Right cardiac atrium (tissue), 5 donors: ENCODE data around the gene CELF4. TPM values are rescaled to one million over a fixed set of nuclear protein-coding genes. Genes with fewer than 3 reads are reported as not detected.

ENCODE experiments used
- ATAC-seq, 2 donors: fragments of 200-7000 bp; cut with Tn5 transposase; one replicate each; pipeline versions ENCODE4 v1.8.0 to v1.9.1; 2020; ENCODE audit warnings: moderate library complexity in 2 of 2, mild to moderate bottlenecking in 1 of 2
- DNase-seq, 3 donors: peaks; one replicate each; pipeline ENCODE4 v3.0.0-alpha.2; 2020
- H3K27ac ChIP-seq: one replicate; pipeline ENCODE4 v1.5.1; 2013; ENCODE audit warnings: mild to moderate bottlenecking, low read length, control low read depth, moderate library complexity
- H3K27me3 ChIP-seq: one replicate; pipeline ENCODE4 v1.6.1; 2013; ENCODE audit not compliant: control insufficient read depth, insufficient read depth
- H3K4me1 ChIP-seq: one replicate; pipeline ENCODE4 v1.6.1; 2013; ENCODE audit warnings: low read length; ENCODE audit not compliant: control insufficient read depth, insufficient read depth
- H3K4me3 ChIP-seq: one replicate; pipeline ENCODE4 v1.5.1; 2013; ENCODE audit warnings: low read length, control low read depth
- H3K9me3 ChIP-seq: one replicate; pipeline ENCODE4 v1.6.1; 2013; ENCODE audit warnings: low read length; ENCODE audit not compliant: control insufficient read depth
- WGBS: extraction: QIAGEN DNeasy Blood & Tissue Kit; methylation state at CpG from one replicate; pipeline ENCODE4 v1.1.7; 2013; 5-methylcytosine and 5-hydroxymethylcytosine counted together
- intact Hi-C, 4 donors: fragments of 100-400 bp; cut with DNase I; formaldehyde crosslinking; loops; one replicate each; pipeline versions ENCODE4 v1.11.0 to v1.14.0; 2022 to 2023
- polyA plus RNA-seq: library from polyadenylated mRNA; stranded (reverse); fragments of 200-250 nt; gene quantifications from one replicate; pipeline ENCODE4 v1.2.3, GENCODE V29; 2013
- total RNA-seq, 4 donors: library from RNA; stranded (reverse); fragmentation: NEBNext Ultra II Directional; extraction: Animal tissue kit (Norgen Biotek cat#: 25700); gene quantifications; one replicate each; pipeline ENCODE4 v1.2.1, GENCODE V29; 2021
- donor health status: healthy with polysubstance abuse.
- donor health status: DM: no; HTN: yes; CAD: no.
- donor health status: DM: no; HTN: no; CAD: no.
- donor health status: DM: no; HTN: yes; CAD: no; lungs with severe emphysema.
- donor health status: DM: yes; HTN: yes; CAD: no.

The CELF4 gene
- total and polyA plus RNA-seq, 5 donors, result 0.79 to 1.4 (median 1.1) TPM

GRCh38 chr18:37225279-37225678, 340.3 kb downstream of the CELF4 start:
- ATAC-seq, result no peak
- no peaks in the 10 kb centered on the region for H3K27me3 ChIP-seq
- 72% methylated on average over 4 of the region's 4 CpGs for WGBS
- no peaks in the 10 kb centered on the region for H3K4me1 ChIP-seq
- H3K4me3 ChIP-seq, result no peak overlapping the region
- no peak overlapping the region for H3K27ac ChIP-seq
- no peak for DNase-seq
- H3K9me3 ChIP-seq, result no peaks in the 10 kb centered on the region
- intact Hi-C loops, result no loop called here

DNA sequence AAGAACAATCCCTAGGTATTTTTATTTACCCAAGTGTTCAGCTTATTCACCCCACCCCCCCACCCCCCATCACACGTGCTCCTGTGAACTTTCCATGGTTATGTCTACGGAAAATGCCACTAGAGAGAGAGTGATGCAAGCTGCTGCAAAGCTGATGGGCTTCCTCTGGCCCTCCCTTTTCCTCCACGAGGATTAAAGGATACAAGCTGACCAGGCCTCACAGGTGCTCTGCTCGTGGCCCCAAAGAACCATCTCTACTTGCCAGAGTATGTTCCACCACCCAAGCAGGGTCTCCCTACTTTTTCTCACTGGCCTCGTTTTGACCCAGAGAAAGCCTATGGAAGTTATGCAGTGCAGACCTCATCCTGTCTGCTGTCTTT, 342.6 kb downstream of the CELF4 start:
- intact Hi-C loops, result no loop called here
- no peak for DNase-seq
- Histone ChIP-seq H3K9me3 (no peaks in the 10 kb centered on the region), H3K27me3 (no peaks in the 10 kb centered on the region), H3K4me3 (no peak overlapping the region), H3K4me1 (no peaks in the 10 kb centered on the region), H3K27ac (no peak overlapping the region)
- 73% methylated on average over 5 of the region's 5 CpGs for WGBS
- ATAC-seq, result no peak

DNA sequence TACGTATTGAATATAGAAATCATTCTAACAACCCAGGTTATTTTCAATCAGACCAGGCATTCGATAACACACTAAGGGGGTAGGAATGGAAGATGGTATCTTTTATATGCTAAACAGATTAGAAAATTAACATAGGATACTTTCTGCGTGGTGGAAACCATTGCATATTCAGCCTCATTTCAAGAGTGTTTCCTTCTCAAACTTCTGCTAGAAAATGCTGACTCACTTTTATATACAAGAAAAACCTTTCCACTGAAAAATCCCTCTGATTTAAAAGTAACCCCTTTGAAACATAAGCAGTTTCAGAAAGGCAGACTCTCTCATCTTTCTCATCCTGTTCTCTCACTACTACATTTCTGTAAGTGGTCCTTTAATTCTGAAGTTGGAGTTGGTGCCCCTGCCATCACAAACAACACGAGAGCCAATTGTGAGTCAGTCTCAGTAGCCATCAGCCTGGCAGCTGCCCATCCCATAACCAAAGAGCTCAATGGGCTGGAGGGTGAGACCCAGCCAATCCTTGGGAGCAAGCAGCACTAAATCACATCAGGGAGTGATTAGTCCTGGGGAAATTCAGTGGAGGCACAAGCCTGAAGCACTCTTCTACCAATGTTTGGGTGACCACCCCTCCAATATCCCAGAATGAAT, 343.1 kb downstream of the CELF4 start:
- 86% methylated on average over 4 of the region's 4 CpGs for WGBS
- H3K4me1 ChIP-seq, result no peaks in the 10 kb centered on the region

GRCh38 chr18:37219257-37219656, 346.3 kb downstream of the CELF4 start:
- intact Hi-C loops, result no loop called here
- WGBS, result 67% methylated on average over 7 of the region's 7 CpGs
- ATAC-seq (no peak), DNase-seq (no peak)
- Histone ChIP-seq H3K27ac (no peak overlapping the region), H3K27me3 (no peaks in the 10 kb centered on the region), H3K4me1 (no peaks in the 10 kb centered on the region), H3K9me3 (no peaks in the 10 kb centered on the region), H3K4me3 (no peak overlapping the region)

More for the DNA sequence above, 343.1 kb downstream of the CELF4 start:
- ATAC-seq (no peak), DNase-seq (no peak)
- intact Hi-C loops, result no loop called here
- H3K4me3 ChIP-seq, result no peak overlapping the region
- no peaks in the 10 kb centered on the region for H3K27me3 ChIP-seq
- H3K9me3 ChIP-seq, result no peaks in the 10 kb centered on the region
- no peak overlapping the region for H3K27ac ChIP-seq

GRCh38 chr18:37218022-37218590, 347.5 kb downstream of the CELF4 start:
- no peak for ATAC-seq
- Histone ChIP-seq H3K4me3 (no peak overlapping the region), H3K27me3 (no peaks in the 10 kb centered on the region), H3K9me3 (no peaks in the 10 kb centered on the region), H3K27ac (no peak overlapping the region), H3K4me1 (no peaks in the 10 kb centered on the region)
- 53% methylated on average over 2 of the region's 2 CpGs for WGBS
- intact Hi-C loops, result no loop called here
- no peak for DNase-seq

- no peak for ATAC-seq
Observed at GRCh38 chr18:37210781-37211180, 354.8 kb downstream of the CELF4 start.

DNA sequence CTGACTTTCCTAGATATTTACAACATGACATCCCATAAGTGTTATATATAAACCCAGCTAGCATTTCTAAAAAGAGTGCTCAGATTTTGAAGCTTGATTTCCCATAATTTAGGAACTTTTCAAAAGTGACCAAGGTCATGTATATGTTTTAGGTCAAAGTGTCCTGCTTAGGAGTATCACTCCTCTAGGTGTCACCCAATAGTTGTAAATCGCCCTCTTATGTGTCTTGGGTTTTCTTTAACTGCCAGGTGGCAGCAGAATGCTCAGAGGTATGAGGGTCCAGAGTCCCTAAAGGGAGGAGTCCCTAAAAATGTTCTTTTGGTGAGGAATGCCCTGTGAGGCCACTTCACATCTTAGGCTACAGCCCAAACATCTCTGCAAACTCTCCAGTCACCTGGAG, 358.3 kb downstream of the CELF4 start:
- Histone ChIP-seq H3K27me3 (no peaks in the 10 kb centered on the region), H3K4me3 (no peak overlapping the region), H3K9me3 (no peaks in the 10 kb centered on the region), H3K27ac (no peak overlapping the region), H3K4me1 (no peaks in the 10 kb centered on the region)
- intact Hi-C loops, result no loop called here
- DNase-seq (no peak), ATAC-seq (no peak)
- 82% methylated on average over 1 of the region's 1 CpG for WGBS

More at GRCh38 chr18:37210781-37211180, 354.8 kb downstream of the CELF4 start:
- Histone ChIP-seq H3K27me3 (no peaks in the 10 kb centered on the region), H3K27ac (no peak overlapping the region), H3K4me3 (no peak overlapping the region), H3K9me3 (no peaks in the 10 kb centered on the region), H3K4me1 (no peaks in the 10 kb centered on the region)
- WGBS, result 73% methylated on average over 1 of the region's 1 CpG
- intact Hi-C loops, result no loop called here
- no peak for DNase-seq

DNA sequence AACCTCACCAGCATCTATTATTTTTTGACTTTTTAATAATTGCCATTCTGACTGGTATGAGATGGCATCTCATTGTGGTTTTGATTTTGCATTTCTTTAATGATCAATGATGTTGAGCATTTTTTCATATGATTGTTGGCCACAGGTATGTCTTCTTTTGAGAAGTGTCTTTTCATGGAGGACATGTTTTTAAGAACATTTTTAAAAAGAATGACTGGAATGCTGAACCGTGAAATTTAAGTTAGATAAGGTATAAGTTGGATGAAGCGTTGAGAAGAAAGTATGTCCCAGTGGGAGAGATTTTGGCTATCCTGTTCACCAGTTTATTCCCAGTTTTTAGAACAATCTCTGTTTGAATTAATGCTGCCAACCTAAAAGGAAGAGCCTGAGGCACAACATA, 365.9 kb downstream of the CELF4 start:
- H3K9me3 ChIP-seq, result no peaks in the 10 kb centered on the region
- 75% methylated on average over 2 of the region's 2 CpGs for WGBS
- DNase-seq (no peak), ATAC-seq (no peak)
- H3K4me1 ChIP-seq, result no peaks in the 10 kb centered on the region
- no peak overlapping the region for H3K4me3 ChIP-seq
- no peak overlapping the region for H3K27ac ChIP-seq
- no peaks in the 10 kb centered on the region for H3K27me3 ChIP-seq
- intact Hi-C loops, result no loop called here
